Measurements from ENCODE around the gene AP4E1.

- TF ChIP-seq CTCF (IDR thresholded peaks at IDR 0.05; ENCODE audit: low read depth, low read length) (no peak), EZH2phosphoT487 (IDR thresholded peaks at IDR 0.05; ENCODE audit: low read depth) (no peak)
Observed at GRCh38 chr15:50865515-50866353, 42.7 kb upstream of the AP4E1 start.

All from OCI-LY3 (cell line).